Measurements from ENCODE around the gene APOD.

APOD gene

DNA sequence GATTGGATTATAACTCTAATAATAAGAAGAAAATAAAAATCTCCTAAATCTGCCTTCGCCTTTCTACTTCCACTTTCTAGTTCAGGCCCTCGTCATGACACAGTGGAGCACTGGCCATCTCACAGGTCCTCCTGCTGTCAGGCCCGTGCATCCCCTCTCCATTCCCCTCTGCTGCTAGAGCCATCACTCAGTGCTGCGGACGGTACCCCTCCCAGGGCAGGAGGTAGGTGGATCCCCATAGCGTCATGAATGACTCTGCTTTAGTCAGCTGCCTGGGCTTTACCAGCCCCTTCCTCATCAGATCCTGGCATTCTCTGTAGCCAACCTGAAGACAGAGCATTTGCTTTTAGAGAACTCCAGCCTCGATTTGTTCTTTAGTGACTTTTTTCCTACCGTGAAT, 28.6 kb downstream of the APOD start:
- in situ Hi-C loops (cut with HindIII; ENCODE audit: low sequenced_read_pairs): no loop called here

DNA sequence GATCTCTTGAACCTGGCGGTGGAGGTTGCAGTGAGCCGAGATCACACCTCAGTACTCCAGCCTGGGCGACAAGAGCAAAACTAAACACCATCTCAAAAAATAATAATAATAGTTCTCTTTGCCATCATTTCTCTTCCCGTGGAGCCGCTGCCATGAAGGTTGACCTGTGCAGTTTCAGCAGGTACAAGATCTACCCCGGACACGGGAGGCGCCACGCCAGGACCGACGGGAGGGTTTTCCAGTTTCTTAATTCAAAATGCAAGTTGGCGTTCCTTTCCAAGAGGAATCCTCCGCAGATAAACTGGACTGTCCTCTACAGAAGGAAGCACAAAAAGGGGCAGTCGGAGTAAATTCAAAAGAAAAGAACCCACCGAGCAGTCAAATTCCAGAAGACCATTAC, 29.3 kb downstream of the APOD start:
- in situ Hi-C loops (cut with HindIII; ENCODE audit: low sequenced_read_pairs): no loop called here

DNA sequence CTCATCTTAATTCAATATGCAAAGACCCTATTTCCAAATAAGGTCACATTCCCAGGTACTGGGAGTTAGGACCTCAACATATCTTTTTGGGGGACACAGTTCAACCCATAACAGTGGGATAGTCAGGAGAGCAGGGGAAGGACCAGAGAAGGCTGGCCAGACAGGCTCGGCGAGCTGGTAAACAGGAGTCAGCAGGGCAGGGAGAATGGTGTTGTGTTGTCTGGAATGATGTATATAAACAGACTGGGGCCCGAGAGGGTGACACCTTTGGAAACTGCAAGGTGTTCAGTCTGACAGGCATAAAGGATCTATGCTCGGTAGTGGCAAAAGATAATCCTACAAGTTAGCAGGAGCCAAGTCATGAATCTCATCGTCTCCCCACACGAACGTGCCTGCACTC, 30.5 kb downstream of the APOD start:
- in situ Hi-C loops (cut with HindIII; ENCODE audit: low sequenced_read_pairs): no loop called here

- in situ Hi-C loops (cut with HindIII; ENCODE audit: low sequenced_read_pairs): no loop called here
Observed at GRCh38 chr3:195551381-195551978, 32.3 kb downstream of the APOD start.

DNA sequence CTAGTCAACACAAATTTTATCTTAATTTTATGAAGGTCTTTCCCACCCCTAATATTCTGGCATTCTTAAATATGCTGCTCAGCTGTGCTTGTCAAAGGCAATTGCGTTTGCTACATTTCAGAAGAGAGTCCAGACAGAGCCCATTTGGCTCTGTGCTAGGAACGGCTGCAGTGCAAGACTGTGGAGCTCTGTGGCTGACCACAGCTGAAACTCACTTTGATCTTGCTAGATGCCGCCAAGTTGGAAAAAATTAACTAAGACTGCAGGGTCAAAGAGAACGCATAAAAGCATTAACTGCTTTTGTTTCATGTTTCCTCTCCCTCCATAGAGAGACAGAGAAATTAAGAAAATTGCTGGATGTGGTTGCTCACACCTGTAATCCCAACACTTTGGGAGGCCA, 33.0 kb downstream of the APOD start:
- in situ Hi-C loops (cut with HindIII; ENCODE audit: low sequenced_read_pairs): no loop called here

- in situ Hi-C loops (cut with HindIII; ENCODE audit: low sequenced_read_pairs): no loop called here
Observed at GRCh38 chr3:195549931-195550519, 33.7 kb downstream of the APOD start.

GRCh38 chr3:195548987-195549386, 34.8 kb downstream of the APOD start:
- in situ Hi-C loops (cut with HindIII; ENCODE audit: low sequenced_read_pairs): no loop called here

- in situ Hi-C loops (cut with HindIII; ENCODE audit: low sequenced_read_pairs): no loop called here
Observed at GRCh38 chr3:195548501-195548900, 35.2 kb downstream of the APOD start.

- in situ Hi-C loops (cut with HindIII; ENCODE audit: low sequenced_read_pairs): no loop called here
Observed at GRCh38 chr3:195548006-195548405, 35.7 kb downstream of the APOD start.

DNA sequence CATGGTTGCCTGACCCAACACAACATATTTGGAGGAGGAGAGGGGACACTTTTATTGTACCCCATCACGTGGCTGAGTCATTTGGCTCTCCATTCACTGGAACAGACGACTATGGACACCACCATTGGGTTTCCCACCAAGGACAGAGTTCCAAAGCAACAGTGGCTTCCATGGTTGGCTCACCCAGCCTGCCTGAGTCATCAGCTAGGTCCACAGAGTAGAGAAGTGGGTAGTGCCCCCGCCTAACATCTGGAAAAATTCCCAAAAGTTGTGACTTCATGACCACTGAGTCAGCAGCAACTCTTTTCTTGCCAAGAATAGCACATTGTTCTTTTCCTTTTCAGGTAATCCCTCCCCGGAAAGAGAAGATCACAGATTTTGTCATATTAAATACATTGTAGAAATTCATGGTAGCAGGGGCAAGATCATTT, 37.6 kb downstream of the APOD start:
- in situ Hi-C loops (cut with HindIII; ENCODE audit: low sequenced_read_pairs): no loop called here

- in situ Hi-C loops (cut with HindIII; ENCODE audit: low sequenced_read_pairs): no loop called here
Observed at GRCh38 chr3:195544634-195545033, 39.1 kb downstream of the APOD start.

GRCh38 chr3:195544230-195544536, 39.6 kb downstream of the APOD start:
- in situ Hi-C loops (cut with HindIII; ENCODE audit: low sequenced_read_pairs): no loop called here

DNA sequence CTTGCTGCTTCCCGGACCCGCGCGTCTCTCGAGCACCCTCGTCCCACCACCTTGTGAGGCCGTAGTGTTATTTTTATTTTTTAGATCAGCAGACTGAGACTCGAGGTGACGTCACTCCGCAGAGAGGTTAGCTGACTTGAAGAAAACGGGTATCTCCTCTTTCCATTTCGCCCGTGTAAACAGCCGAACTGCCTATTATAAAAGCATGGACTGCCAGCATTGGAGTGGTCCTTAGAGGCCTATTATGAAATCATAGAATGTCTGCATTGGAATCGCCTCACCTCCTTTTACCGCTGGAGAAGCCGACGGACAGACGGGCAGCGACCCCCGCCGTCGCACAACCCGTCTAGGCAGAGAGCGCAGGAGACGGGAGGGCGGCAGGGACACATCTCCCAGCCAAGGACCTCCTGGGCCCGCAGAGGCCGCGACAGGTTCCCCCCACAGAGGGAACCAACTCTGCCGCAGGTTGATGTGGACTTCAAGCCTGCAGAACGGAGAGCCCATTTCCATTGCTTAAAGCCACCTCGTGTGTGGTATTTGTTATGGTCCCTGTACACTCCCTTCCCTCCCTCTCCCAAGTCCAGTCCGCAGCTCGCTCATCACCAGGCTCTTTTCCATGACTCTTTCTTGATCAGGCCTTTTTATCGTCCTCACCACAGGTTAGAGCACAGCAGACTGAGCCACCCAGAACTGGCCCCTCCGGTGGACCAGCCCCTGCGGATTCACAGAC, 40.1 kb downstream of the APOD start:
- in situ Hi-C loops (cut with HindIII; ENCODE audit: low sequenced_read_pairs): no loop called here

- in situ Hi-C loops (cut with HindIII; ENCODE audit: low sequenced_read_pairs): no loop called here
Observed at GRCh38 chr3:195542698-195543499, 40.8 kb downstream of the APOD start, which contains the start of gene PPP1R2. Gene PPP1R2 (minus strand): TSS chr3:195543325. CDS start chr3:195543025, 300 bp downstream.

DNA sequence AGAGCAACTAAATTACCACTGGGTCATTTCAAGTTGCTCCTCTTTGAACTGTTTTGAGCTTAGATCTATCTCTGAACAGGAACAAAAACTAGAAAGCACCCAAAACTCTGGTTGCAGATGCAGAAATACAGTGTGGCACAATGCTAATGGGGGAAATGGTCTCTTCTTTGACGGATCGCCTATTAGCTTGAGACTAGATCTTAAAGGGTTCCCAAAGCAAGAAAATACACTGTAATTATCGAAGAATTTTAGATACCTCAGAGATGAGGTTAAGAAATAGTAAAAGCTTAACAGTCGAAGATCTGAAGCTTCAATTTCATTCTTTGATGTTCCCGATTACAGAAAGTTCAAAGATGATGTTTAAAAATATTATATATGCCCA, 41.4 kb downstream of the APOD start:
- in situ Hi-C loops (cut with HindIII; ENCODE audit: low sequenced_read_pairs): no loop called here

DNA sequence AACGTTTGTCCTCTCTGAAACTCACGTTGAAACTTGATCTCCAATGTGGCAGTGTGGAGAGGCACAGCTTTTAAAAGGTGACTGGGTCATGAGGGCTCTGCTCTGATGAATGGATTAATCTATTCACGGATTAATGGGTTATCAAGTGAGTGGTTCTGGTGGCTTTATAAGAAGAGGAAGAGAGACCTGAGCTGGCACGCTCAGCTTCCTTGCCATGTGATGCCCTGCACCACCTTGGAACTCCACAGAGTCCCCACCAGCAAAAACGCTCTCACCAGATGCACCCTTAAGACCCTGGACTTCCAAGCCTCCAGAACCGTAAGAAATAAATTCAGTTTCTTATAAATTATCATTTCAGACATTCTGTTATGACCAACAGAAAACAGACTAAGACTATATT, 43.2 kb downstream of the APOD start:
- in situ Hi-C loops (cut with HindIII; ENCODE audit: low sequenced_read_pairs): no loop called here

- in situ Hi-C loops (cut with HindIII; ENCODE audit: low sequenced_read_pairs): no loop called here
Observed at GRCh38 chr3:195540027-195540426, 43.7 kb downstream of the APOD start.

GRCh38 chr3:195539479-195539878, 44.3 kb downstream of the APOD start:
- in situ Hi-C loops (cut with HindIII; ENCODE audit: low sequenced_read_pairs): no loop called here

GRCh38 chr3:195537995-195538394, 45.7 kb downstream of the APOD start:
- in situ Hi-C loops (cut with HindIII; ENCODE audit: low sequenced_read_pairs): no loop called here

DNA sequence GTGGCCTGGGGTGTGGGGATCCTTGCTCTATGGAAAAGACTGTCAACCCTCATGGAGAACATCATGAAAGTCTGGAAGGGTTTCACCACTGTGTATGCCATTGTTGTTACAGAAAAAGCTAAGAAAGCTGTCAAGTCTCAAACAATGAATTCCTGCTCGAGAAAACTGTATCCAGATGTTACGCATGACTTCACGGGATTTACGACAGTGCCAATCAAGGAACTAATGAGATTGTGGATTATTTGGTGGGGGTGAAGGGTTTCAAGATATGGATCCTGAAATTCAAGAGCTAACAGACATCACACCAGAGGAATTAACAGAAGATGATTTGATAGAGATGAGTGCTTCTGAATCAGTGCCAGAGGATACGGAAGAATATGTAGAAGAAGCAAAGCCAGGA, 48.4 kb downstream of the APOD start:
- in situ Hi-C loops (cut with HindIII; ENCODE audit: low sequenced_read_pairs): no loop called here

GRCh38 chr3:195532834-195533233, 50.9 kb downstream of the APOD start:
- in situ Hi-C loops (cut with HindIII; ENCODE audit: low sequenced_read_pairs): no loop called here

DNA sequence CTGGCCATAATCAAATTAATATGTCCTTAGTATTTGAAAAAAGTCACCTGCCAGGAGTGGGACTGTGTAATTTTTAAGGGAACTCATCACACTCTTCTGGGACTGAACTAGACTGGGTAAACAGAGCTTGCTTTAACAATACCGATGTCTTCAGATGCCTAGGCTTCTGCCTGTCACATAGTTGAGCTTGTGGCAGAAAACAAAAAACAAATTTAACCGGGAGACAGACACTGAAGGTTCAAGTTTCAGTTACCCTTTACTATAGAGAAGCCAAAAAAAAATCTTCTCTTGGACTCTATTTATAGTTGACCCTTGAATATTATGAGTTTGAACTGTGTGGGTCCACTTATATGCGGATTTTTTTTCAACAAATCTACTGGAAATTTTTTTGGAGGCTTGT, 51.4 kb downstream of the APOD start:
- in situ Hi-C loops (cut with HindIII; ENCODE audit: low sequenced_read_pairs): no loop called here
